ENCODE data around the gene MYO5C. TPM values are rescaled to one million over a fixed set of nuclear protein-coding genes. Genes with fewer than 3 reads are reported as not detected.

Gene MYO5C
- total and polyA plus RNA-seq, 2 donors (not counting 3 experiments of a cell fraction or from before 2014, with no cell fraction given) = 7.5 to 19.4 TPM

GRCh38 chr15:52181938-52182780 is 113.4 kb downstream of the MYO5C start:
- no peak overlapping the region for H3K9ac ChIP-seq (replicated peaks; ENCODE audit: extremely low read depth, insufficient read depth, low read length)
- H3K4me1 ChIP-seq (ENCODE audit: control insufficient read depth, extremely low read depth, insufficient read depth, low read length) = peaks cover 9% of the 10 kb centered on the region
- FAIRE-seq = no peak
- intact Hi-C loops (cut with micrococcal nuclease) (loop anchor here (5.0 kb wide), 1 partner anchor 555 kb away; no protein-coding TSS in a partner anchor), dilution Hi-C loops (cut with MboI; ENCODE audit: extremely low pct_ligation_motif_present, low sequenced_read_pairs) (no loop called here)
- no peak overlapping the region for H3K4me2 ChIP-seq (ENCODE audit: insufficient read depth, low read length)
- no peaks in the 10 kb centered on the region for H3K79me2 ChIP-seq (ENCODE audit: control insufficient read depth, insufficient read depth, low read length)
- ChIA-PET CTCF (interaction anchor here (2.2 to 4.0 kb wide), 4 partner anchors 11 to 44 kb away, joined by 7 to 93 read pairs (median 26); no protein-coding TSS in a partner anchor), POLR2A (no interaction called here)
- no peaks in the 10 kb centered on the region for H4K20me1 ChIP-seq (replicated peaks; ENCODE audit: control insufficient read depth, extremely low read depth, insufficient read depth, low read length)
- BruUV-seq (replicated peaks) = no TSS peak
- TF ChIP-seq GATA2 (IDR thresholded peaks at IDR 0.05; ENCODE audit: insufficient read depth, insufficient read length, low read depth, low read length) = no peak
- no peak for TF ChIP-seq FOS (IDR thresholded peaks at IDR 0.05; ENCODE audit: borderline replicate concordance, insufficient read depth, low read length)
- TF ChIP-seq JUN (IDR thresholded peaks at IDR 0.05; ENCODE audit: borderline replicate concordance, insufficient read depth, insufficient read length, low read depth) = no peak
- no peak for TF ChIP-seq POLR2AphosphoS5 (IDR thresholded peaks at IDR 0.05; ENCODE audit: insufficient read depth, low read depth, low read length)
- no peak for TF ChIP-seq MYC (IDR thresholded peaks at IDR 0.05; ENCODE audit: low read depth, low read length)
- TF ChIP-seq MAX (IDR thresholded peaks at IDR 0.05; ENCODE audit: insufficient read depth, insufficient read length) = no peak
- TF ChIP-seq CTCF (IDR thresholded peaks at IDR 0.05; ENCODE audit: extremely low read depth in 1 of 2, insufficient read depth in 1 of 2, low read depth in 1 of 2, low read length in 2 of 2) = no peak
- TF ChIP-seq POLR2A (IDR thresholded peaks at IDR 0.05; ENCODE audit: low read depth, low read length) = no peak
- TF ChIP-seq EZH2 (IDR thresholded peaks at IDR 0.05; ENCODE audit: borderline replicate concordance, low read depth, low read length, severe bottlenecking) = no peak
- DNase-seq (ENCODE audit: low read depth, low spot score) = no peak
- no peak overlapping the region for H2AFZ ChIP-seq (ENCODE audit: low read depth, low read length)
- no peaks in the 10 kb centered on the region for H3K36me3 ChIP-seq (ENCODE audit: control insufficient read depth in 2 of 2, extremely low read depth in 1 of 2, insufficient read depth in 2 of 2, low read length in 2 of 2)
- H3K4me3 ChIP-seq (replicated peaks in 1 of 3; ENCODE audit: insufficient read depth in 1 of 3, low read depth in 1 of 3, low read length in 3 of 3) = no peak overlapping the region
- no peaks in the 10 kb centered on the region for H3K9me1 ChIP-seq (replicated peaks; ENCODE audit: control insufficient read depth, extremely low read depth, insufficient read depth, low read length)
- H3K9me3 ChIP-seq (replicated peaks; ENCODE audit: control insufficient read depth, insufficient read depth, low read length) = no peaks in the 10 kb centered on the region
- no peak overlapping the region for H3K27ac ChIP-seq (ENCODE audit: insufficient read depth, low read depth, low read length)
- no peaks in the 10 kb centered on the region for H3K27me3 ChIP-seq (ENCODE audit: control insufficient read depth in 2 of 2, insufficient read depth in 2 of 2, low read length in 2 of 2)
